Fibroblast of villous mesenchyme (primary cell): ENCODE results near the gene MSTO1. TPM values are rescaled to one million over a fixed set of nuclear protein-coding genes. Genes with fewer than 3 reads are reported as not detected.
"Not testable (repeated sequence)": the region's sequence is repeated elsewhere in the genome, so short reads cannot be mapped to it uniquely, and the experiment has no call there.

ENCODE experiments used
- DNase-seq: peaks from one replicate; pipeline ENCODE4 v3.0.0-alpha.2; 2010; ENCODE audit warnings: low read depth
- H3K4me3 ChIP-seq: 2 replicates; pipeline ENCODE4 v1.5.1; 2011; ENCODE audit warnings: low read depth, mild to moderate bottlenecking, low read length
- total RNA-seq: library from RNA; depleted of rRNA; stranded (reverse); fragments of >200 nt; gene quantifications from 2 replicates; pipeline ENCODE4 v1.2.3, GENCODE V29; 2012
- TF ChIP-seq, protein P1 (sequence below): IDR thresholded peaks from 2 replicates; pipeline ENCODE4 v1.5.1; 2012; ENCODE audit warnings: low read depth, mild to moderate bottlenecking, low read length; ENCODE audit not compliant: insufficient read depth

MSTO1 gene
- 24.6 and 25.1 TPM in 2 replicates for total RNA-seq

DNA sequence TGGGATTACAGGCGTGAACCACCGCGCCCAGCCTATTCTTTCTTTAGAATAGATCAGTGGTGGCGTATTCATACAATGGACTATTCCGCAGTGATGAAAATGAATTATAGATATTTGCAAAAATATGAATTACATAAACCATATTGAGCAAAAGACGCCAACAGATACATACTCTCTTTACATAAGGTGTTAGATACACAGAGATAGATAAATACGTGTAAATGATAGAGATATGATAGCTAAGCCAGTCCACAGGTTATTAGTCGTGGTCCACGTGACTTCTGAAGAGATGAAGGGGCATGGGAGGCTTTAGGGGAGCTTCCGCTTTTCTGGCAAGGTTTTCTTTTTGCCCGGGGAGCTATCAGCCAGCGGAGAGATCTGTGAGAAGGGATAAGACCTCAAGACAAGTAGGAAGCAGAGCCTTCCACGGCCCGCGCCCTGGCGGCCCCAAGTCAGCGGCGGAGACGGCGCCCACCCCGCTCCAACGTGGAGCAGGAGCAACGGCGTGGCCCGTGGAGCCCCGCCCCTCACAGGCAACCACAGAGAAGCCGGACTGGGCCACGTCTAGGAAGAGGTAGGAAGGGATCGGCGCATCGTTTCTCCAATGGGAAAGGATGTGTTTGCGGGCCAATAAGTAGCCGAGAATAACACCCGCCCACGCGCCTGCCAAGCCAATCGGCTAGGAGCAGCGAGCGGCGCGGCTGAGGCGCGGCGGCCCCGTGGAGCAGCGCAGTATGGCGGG lies at the start of gene MSTO1:
MSTO1 (plus strand) TSS at position 704 of the 742 bp plus-strand sequence; CDS start at position 735, 31 bp downstream.
- H3K4me3 ChIP-seq: peak within 1 kb of the TSS; percentile 69
- DNase-seq: peak; percentile 97
- TF ChIP-seq, protein P1, sequence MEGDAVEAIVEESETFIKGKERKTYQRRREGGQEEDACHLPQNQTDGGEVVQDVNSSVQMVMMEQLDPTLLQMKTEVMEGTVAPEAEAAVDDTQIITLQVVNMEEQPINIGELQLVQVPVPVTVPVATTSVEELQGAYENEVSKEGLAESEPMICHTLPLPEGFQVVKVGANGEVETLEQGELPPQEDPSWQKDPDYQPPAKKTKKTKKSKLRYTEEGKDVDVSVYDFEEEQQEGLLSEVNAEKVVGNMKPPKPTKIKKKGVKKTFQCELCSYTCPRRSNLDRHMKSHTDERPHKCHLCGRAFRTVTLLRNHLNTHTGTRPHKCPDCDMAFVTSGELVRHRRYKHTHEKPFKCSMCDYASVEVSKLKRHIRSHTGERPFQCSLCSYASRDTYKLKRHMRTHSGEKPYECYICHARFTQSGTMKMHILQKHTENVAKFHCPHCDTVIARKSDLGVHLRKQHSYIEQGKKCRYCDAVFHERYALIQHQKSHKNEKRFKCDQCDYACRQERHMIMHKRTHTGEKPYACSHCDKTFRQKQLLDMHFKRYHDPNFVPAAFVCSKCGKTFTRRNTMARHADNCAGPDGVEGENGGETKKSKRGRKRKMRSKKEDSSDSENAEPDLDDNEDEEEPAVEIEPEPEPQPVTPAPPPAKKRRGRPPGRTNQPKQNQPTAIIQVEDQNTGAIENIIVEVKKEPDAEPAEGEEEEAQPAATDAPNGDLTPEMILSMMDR: no peak

DNA sequence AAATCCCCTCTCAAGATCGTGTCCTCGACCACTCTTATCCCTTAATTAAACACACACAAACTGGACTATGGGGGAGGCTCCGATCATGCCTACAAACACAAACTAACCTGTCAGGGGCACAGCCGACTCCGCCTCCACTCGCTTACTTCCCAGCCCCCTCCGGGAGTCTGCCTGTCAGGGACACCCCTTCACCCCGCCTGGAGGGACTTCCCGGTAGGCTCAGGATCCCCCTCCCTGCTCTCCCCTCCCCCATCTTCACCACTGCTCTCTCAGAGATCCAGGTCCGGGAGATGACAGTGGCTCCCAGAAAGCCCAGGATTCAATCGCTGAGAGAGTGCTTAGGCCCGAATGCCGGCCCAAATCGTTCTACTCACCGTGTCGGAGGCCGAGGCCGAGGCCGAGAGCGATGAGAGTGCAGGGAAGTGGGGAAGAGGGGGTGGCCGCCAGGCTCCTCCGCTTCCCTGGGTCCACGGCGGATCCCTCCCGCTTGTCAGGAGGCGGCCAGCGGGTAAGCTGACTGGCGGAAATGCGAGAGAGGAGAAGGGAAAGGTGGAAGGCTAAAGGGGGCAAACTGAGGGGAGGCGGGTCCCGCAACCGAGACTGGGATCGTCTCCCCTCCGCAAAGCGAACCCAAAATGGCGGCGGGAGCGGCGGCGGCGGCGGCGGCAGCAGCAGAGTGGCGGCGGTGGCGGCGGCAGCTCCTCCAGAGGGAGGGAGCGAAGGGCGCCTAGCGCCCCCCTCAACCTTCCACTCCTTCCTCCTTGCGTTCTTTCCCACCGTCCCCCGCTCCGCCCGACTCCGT lies 48.0 kb upstream of the MSTO1 start:
- H3K4me3 ChIP-seq: peak overlapping the region; percentile 96
- DNase-seq: not testable (repeated sequence)

DNA sequence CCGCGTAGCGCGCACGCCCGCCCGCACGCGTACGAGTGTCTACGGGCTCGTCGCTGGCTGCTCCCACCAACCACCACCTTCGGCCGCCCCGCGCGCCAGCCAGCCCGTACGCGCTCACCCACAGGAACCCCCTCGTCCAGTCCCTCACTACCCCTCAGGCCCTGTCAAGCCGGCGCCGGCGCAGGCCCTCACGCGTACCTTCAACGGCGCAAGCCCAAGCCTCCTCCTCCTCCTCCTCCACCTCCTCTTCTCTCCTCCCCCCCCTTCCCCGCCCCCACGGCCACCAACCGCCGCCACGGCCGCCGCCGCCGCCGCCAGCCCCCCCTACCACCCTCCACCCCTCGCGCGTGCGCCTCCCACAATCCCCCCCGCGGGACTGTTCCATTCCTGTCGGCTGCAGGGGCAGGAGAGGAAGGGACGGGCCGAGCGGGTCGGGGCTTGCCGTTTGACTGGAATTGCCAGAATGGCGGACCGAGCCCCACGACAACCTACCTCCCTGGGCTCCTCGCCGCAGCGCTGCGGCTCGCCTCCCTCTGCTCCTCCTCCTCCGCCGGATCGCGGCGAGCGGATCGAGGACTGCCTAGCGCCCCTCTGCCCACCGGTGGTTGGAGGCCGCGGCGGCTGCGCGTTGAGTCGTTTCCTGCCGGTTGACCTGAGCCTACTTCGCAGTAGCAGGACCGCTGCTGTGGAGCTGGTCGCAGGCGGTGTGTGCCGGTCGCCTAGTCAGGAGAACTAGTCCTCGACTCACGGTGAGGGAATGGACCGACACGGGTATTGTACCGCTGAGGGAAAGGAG lies 47.2 kb upstream of the MSTO1 start, which contains the start of gene ASH1L:
ASH1L (minus strand) TSS at position 223 of the 796 bp plus-strand sequence. CDS start 41,284 bp downstream, outside the sequence.
- peak; percentile 95 for DNase-seq
- TF ChIP-seq, protein P1: no peak
- H3K4me3 ChIP-seq: peak within 1 kb of the TSS; percentile 96

DNA sequence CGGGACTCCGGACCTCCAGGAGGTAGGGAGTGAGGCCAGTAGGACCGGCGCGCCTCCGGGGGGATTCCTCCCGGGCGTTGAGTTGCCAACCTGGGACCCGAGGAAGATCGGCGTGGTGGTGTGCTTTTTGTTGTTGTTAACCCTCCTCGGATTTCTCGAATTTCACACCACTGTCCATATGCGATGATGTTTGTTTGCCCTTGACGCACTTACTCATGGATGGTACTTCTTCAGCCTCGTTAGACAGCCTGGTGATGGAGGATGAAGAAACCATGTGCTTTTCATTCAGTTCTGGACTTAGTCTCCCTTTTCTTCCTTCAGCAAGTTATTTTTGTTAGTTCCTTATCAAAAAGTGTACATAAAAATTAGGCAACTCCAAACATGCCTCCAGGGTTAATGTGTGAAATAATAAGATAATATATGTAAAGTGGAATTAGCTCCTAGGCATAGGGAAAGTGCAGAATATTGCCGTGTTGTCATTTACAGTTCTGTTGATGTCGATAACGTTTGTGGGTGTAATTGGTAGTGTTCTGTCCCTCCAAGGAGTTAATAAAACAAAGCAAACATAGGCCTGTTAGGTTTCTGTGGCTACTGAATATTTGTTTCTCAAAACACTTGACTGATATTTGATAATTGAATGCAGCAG lies 46.5 kb upstream of the MSTO1 start:
- peak; percentile 12 for DNase-seq
- peak overlapping the region; percentile 96 for H3K4me3 ChIP-seq

DNA sequence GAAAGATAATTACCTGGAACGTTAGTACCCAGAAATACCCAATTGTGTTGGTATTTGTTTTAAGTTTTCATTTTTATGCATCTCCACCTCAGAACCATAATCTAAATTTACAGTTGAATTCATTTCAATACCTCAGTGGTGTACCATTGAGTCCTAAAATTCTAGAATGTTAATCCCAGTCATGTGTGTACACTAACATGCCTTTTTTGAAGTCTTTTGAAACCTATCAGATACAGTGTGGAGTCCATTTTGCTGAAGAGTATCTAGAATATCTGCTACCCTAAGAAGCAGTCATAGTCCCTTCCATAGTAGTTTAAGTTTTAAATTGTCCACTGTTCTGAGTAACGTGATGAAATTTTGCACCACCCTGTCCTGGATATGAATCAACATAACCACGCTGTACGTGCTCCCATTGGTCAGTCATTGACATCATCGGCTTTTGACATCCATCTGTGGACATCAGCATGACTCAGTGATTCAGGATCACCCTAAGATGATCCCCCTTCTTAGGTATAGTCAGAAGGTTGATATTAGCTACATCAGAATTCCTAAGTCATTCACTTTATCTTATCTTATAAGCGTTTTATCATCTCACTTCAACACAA lies 39.9 kb upstream of the MSTO1 start:
- peak; percentile 74 for DNase-seq
- H3K4me3 ChIP-seq: no peak overlapping the region
- TF ChIP-seq, protein P1: no peak

DNA sequence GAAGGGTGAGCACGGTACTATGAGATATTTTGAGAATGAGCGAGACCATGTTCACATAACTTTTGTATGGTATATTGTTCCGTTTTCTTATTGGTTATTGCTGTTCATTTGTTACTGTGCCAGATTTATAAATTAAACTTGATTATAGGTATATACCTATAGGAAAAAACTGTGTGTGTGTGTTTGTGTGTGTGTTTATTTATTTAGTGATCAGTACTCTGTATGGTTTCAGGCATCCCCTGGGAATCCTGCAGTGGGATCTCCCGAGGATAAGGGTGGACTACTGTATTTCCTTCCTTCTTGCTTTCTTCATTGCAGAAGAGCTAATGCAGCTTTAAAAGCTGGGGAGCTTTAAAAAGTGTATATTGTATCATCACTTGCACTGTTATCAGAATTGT lies 39.4 kb upstream of the MSTO1 start:
- TF ChIP-seq, protein P1: no peak
- no peak for DNase-seq
- H3K4me3 ChIP-seq: no peak overlapping the region

DNA sequence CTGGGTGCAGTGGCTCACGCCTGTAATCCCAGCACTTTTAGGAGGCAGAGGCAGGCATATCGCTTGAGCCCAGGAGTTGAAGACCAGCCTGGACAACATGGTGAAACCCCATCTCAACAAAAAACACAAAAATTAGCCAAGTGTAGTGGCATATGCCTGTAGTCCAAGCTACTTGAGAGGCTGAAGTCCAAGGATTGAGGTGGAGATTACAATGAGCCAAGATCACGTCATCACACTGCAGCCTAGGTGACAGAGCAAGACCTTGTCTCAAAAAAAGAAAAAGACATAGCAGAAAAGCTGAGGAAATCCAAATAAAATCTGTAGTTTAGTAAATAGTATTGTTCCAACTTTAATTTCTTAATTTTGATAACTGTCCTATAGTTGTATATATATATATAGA lies 35.9 kb upstream of the MSTO1 start:
- H3K4me3 ChIP-seq: no peak overlapping the region
- TF ChIP-seq, protein P1: no peak
- DNase-seq: no peak

DNA sequence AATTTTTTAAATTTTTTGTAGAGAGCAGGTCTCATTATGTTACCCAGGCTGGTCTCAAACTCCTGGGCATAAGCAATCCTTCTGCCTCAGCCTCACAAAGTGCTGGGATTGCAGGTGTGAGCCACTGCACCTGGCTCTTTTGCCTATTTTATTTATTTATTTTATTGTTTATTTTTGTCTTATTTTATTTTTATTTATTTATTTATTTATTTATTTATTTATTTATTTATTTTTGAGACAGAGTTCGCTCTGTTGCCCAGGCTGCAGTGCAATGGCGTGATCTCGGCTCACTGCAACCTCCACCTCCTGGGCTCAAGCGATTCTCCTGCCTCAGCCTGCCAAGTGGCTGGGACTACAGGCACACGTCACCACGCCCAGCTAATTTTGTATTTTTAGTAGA lies 34.4 kb upstream of the MSTO1 start:
- H3K4me3 ChIP-seq, DNase-seq: not testable (repeated sequence)

DNA sequence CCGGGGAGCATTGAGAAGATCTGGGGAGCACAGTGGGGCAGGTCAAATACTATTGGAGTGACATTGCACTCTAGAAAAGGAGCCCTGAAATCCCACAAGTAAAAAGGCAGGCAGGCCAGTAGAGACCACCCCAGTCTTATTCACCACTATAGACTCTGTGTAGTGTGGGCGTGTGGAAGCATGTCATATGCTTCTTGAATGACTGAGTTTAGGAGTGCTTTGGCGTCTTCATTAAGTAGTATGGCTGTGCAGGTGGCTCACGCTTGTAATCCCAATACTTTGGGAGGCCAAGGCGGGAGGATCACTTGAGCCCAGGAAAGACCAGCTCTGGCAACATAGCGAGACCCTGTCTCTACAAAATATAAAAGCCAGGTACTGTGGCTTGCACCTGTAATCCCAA lies 26.2 kb upstream of the MSTO1 start:
- not testable (repeated sequence) for H3K4me3 ChIP-seq, DNase-seq

DNA sequence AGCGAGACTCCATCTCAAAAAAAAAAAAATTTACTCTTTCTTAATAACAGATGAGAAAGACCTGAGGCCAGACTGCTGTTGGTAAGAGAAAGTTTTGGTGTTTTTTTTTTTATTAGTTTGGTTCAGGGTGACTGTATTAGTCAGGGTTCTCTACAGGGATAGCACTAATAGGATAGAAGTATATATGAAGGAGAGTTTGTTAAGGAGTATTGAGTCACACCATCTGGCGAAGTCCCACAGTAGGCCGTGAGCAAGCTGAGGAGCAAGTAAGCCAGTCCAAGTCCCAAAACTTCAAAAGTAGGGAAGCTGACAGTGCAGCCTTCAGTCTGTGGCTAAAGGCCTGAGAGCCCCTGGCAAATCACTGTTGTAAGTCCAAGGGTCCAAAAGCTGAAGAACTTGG lies 20.7 kb upstream of the MSTO1 start:
- H3K4me3 ChIP-seq, DNase-seq: not testable (repeated sequence)
